GM10266 (cell line): ENCODE measurements around the gene SHBG.

Experiments
- DNase-seq: peaks from one replicate; pipeline ENCODE4 v3.0.0; 2012; ENCODE audit errors: extremely low spot score
- CTCF ChIP-seq: IDR thresholded peaks from 2 replicates; pipeline ENCODE4 v1.5.1; 2012; ENCODE audit warnings: mild to moderate bottlenecking, low read depth; ENCODE audit not compliant: control insufficient read depth, insufficient read depth; ENCODE audit errors: missing control alignments

SHBG gene

DNA sequence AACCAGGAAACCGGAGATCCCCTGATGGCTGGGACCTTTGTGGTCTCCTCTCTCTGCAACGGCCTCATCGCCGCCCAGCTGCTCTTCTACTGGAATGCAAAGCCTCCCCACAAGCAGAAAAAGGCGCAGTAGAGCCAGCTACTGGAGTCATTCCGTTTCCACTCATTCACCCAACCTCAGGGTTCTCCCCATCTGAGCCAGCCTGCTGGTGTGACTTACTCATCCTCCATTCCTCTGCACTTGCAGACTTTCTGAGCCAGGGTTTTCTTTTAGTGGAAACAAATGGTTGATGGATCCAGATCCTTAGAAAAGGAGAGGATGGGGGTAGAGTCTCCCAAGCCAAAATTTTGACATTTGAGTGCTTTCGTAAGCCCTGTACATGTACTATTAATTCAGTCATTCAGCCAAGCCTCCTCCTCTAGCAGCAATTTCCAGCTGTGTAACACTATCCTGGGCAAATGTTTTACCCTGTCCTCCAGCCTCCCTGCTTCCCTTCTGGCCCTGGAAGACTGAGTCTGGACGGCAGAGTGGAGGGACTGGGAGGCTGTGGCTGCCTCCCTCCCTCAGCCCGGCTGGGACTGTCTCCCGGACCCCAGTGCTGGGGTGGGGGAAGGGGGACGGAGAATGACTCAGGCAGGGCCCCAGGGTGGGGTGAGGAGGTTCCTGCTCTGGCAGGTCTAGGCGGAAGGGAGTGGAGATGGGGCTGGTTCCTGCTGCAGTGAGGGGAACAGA lies 42.3 kb upstream of the SHBG start:
- TF ChIP-seq CTCF = no peak
- DNase-seq = no peak

DNA sequence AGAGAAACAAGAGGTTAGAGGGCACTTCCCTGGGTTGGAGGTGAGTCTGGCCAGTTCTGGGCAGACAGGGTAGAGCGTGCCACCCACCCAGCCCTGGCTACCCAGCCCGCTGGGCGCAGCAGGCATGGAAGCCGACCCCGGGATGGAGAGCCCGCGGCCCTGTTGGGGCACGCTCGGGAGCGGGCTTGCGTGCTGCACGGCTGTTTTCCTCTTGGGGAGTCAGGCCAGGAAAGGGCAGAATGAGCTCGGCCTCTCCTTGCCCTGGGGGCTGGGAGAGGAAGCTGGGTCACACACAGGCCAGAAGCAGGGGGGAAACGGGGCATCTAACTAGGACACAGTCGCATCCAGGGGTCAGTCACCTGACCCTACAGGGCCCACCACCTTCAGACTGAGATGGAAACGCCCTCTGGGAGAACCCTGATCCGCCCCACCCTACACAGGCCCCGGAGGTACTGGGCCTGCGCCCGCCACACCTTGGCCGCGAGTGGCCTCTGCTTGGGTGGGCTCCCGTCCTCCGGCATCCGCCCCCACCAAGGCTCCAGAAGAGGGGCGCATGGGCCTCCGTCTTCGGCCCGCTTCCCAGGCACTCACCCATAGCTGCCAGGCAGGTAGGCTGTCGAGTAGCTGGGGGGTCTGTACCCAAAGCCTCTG lies 41.3 kb upstream of the SHBG start:
- no peak for TF ChIP-seq CTCF
- no peak for DNase-seq

GRCh38 chr17:7589204-7589868 lies 40.6 kb upstream of the SHBG start:
- TF ChIP-seq CTCF = peak; percentile 71

GRCh38 chr17:7589891-7590691 lies 39.8 kb upstream of the SHBG start, which contains the start of gene SOX15:
TSS of gene SOX15 (minus strand) at chr17:7590094. CDS start at chr17:7589676, 418 bp downstream.
- no peak for TF ChIP-seq CTCF
- no peak for DNase-seq

More at GRCh38 chr17:7589204-7589868, 40.6 kb upstream of the SHBG start:
- peak; percentile 90 for DNase-seq

DNA sequence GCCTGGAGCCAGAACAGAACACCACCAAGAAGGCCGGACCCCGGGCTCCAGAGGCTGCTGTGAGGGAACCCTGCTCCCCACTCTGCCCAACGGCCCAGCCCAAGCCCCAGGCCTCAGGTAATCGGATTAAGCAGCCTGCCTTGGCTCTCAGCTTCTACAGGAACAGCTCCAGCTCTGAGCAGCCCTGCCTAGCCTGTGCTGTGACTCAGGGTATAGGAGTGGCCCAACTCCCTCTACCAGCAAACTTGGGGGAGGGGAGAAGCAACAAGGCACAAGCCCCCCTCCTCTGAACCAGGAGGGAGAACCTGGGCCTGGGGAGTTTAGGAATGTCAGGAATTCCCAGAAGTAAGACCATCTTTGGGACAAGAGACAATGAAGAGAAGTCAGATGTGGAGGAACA lies 39.2 kb upstream of the SHBG start:
- no peak for DNase-seq
- no peak for TF ChIP-seq CTCF

- no peak for DNase-seq
- TF ChIP-seq CTCF = no peak
Observed at GRCh38 chr17:7591596-7591995, 38.3 kb upstream of the SHBG start.
